Panc1 (cell line): ENCODE data around the gene LRRC46. TPM values are rescaled to one million over a fixed set of nuclear protein-coding genes. Genes with fewer than 3 reads are reported as not detected.
A peak's percentile ranks its signal among the peaks of the same experiment; 100 is the strongest.

Experiments used
- ATAC-seq: fragments of 200-7000 bp; cut with Tn5 transposase; 2 replicates; pipeline ENCODE4 v1.9.1; 2020; ENCODE audit warnings: mild to moderate bottlenecking, moderate library complexity
- BruUV-seq: library from RNA; stranded (reverse); fragments of 400-500 nt; replicated peaks from 2 replicates; lab custom pipeline; 2021; lab: Mats Ljungman, UMichigan
- CTCF ChIA-PET: fragments of 300-600 bp; sonication (Branson Sonifier 250); formaldehyde crosslinking; loops from one replicate; lab custom pipeline; 2022; ENCODE audit warnings: antibody characterized with exemption; lab: Charles Lee
- POLR2A ChIA-PET: fragments of 300-600 bp; sonication (Branson Sonifier 250); formaldehyde crosslinking; loops from one replicate; lab custom pipeline; 2022; ENCODE audit warnings: antibody characterized with exemption; lab: Charles Lee
- DNase-seq: peaks from one replicate; pipeline ENCODE4 v3.0.0-alpha.2; 2010; ENCODE audit warnings: low read depth, low spot score
- H3K27ac ChIP-seq: 2 replicates; pipeline ENCODE4 v1.5.1; 2011; ENCODE audit warnings: mild to moderate bottlenecking, low read length, inconsistent platforms
- H3K27me3 ChIP-seq: fragments of 200-500 bp; sonication (Bioruptor generic); 2 replicates; pipeline ENCODE4 v1.6.0; 2014; ENCODE audit warnings: low read length, inconsistent platforms; ENCODE audit not compliant: control insufficient read depth, insufficient read depth
- H3K36me3 ChIP-seq: fragments of 200-500 bp; sonication (Bioruptor generic); 2 replicates; pipeline ENCODE4 v1.5.1; 2014; ENCODE audit warnings: inconsistent platforms, mild to moderate bottlenecking, low read length, moderate library complexity; ENCODE audit not compliant: control insufficient read depth, insufficient read depth
- H3K4me1 ChIP-seq: 2 replicates; pipeline ENCODE4 v1.5.1; 2011; ENCODE audit warnings: inconsistent platforms, mild to moderate bottlenecking, low read length, moderate library complexity; ENCODE audit not compliant: control insufficient read depth, insufficient read depth
- H3K4me3 ChIP-seq, 2 experiments: 2 replicates each; pipeline ENCODE4 v1.5.1; 2011 to 2012; ENCODE audit warnings: low read depth in 2 of 2, low read length in 2 of 2, mild to moderate bottlenecking in 2 of 2, inconsistent platforms in 1 of 2, moderate library complexity in 1 of 2
- H3K9me3 ChIP-seq: fragments of 200-500 bp; sonication (Bioruptor generic); 2 replicates; pipeline ENCODE4 v1.5.1; 2014; ENCODE audit warnings: low read depth, mild to moderate bottlenecking, inconsistent platforms, low read length, moderate library complexity; ENCODE audit not compliant: control insufficient read depth, insufficient read depth
- POLR2AphosphoS5 ChIP-seq: IDR thresholded peaks from 2 replicates; pipeline ENCODE4 v1.6.1; 2012; ENCODE audit warnings: mild to moderate bottlenecking, low read depth, low read length, moderate library complexity
- SIN3A ChIP-seq: IDR thresholded peaks from 2 replicates; pipeline ENCODE4 v1.6.1; 2012; ENCODE audit warnings: low read depth, mild to moderate bottlenecking, low read length, moderate library complexity, borderline replicate concordance; ENCODE audit not compliant: insufficient read depth
- TCF7L2 ChIP-seq: IDR thresholded peaks from 2 replicates; pipeline ENCODE4 v1.6.1; 2011; ENCODE audit warnings: mild to moderate bottlenecking, low read depth, low read length, inconsistent platforms
- in situ Hi-C: cut with HindIII; loops from 2 replicates; pipeline ENCODE4 v1.10.0; 2016; ENCODE audit warnings: low sequenced_read_pairs, low pct_unique_long_range_greater_than_20kb
- intact Hi-C: fragments of 100-400 bp; cut with micrococcal nuclease; formaldehyde crosslinking; loops from one replicate; pipeline ENCODE4 v1.10.0; 2022; ENCODE audit not compliant: unreplicated experiment
- total RNA-seq: library from RNA; stranded (reverse); gene quantifications from one replicate; pipeline ENCODE4 v1.2.1, GENCODE V29; 2021; ENCODE audit not compliant: unreplicated experiment
- TF ChIP-seq, protein P1 (sequence below): fragments of 450-650 bp; IDR thresholded peaks from 2 replicates; pipeline ENCODE4 v1.5.1; 2017; ENCODE audit warnings: mild to moderate bottlenecking
- TF ChIP-seq, protein P2 (sequence below), 2 experiments: IDR thresholded peaks; 2 replicates each; pipeline ENCODE4 v1.6.1; 2011 to 2012; ENCODE audit warnings: low read depth in 2 of 2, control low read depth in 1 of 2, low read length in 1 of 2, mild to moderate bottlenecking in 1 of 2, moderate library complexity in 1 of 2; ENCODE audit not compliant: insufficient read depth in 1 of 2

LRRC46 gene
- total RNA-seq, 1 experiment from 2014 or later, result 1.9 TPM

DNA sequence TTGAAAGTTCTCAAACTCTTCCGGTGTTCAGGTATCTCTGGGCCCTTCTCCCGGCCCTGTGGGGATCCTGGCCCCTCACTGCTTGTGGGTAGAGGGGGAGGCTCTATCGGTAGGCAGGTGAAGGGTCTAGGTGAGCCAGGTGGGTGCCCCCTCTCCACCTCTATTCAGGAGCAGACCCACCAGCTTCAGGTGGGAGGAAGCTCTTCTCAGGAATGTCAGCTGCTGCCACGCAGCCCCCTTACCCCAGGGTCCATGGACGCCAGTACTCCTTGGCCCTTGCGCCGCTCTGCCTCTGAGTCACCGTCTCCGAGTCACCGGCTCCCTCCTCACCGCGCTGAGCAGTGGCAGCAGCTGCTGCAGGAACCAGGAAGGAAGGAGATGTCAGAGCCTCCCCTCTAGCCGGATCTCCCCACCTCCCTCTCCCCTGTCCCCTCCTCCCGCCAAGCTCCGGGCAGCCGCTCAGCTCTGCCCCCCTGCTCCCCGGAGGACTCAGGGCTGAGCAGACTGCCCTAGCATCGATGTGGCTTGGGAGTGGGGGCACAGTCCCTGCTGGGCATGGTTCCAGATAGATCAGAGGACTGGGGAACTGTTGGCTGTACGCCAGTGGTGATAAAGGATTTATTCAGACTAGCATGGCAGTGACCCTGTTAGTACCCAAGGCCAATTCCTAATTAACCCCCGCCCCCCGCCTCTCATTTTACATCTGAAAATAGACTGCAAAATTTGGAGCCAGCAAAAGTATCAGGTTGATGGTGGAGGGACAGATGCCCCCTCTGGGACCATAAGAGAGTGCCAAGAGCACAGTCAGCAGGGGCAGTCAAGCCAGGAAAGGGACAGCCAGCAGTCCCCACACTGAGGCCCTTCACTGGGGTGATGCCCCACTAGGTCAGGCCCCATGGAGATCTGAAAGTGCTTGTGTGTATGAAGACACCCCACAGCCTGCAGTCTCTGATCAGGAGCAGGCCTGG is 9.8 kb upstream of the LRRC46 start, which contains the start of gene OSBPL7:
OSBPL7 (minus strand) TSS at position 371 of the 968 bp plus-strand sequence. CDS start 1,516 bp downstream, outside the sequence.
- DNase-seq, result no peak
- peaks cover 4% of the 10 kb centered on the region; the same call in 1 of the 2 replicates for H3K36me3 ChIP-seq
- ChIA-PET CTCF (interaction anchor here (0.6 to 0.7 kb wide), 2 partner anchors 9 to 166 kb away, joined by 3 read pairs; no protein-coding TSS in a partner anchor), POLR2A (no interaction called here)
- in situ Hi-C loops, result no loop called here
- H3K27ac ChIP-seq, result peak within 1 kb of the TSS; percentile 57
- no peaks in the 10 kb centered on the region for H3K9me3 ChIP-seq
- peak within 1 kb of the TSS; percentile 54 to 66 for H3K4me3 ChIP-seq
- BruUV-seq, result no TSS peak
- intact Hi-C loops, result no loop called here
- TF ChIP-seq TCF7L2, result no peak
- no peak for TF ChIP-seq POLR2AphosphoS5
- no peak for TF ChIP-seq SIN3A
- TF ChIP-seq, protein P1, sequence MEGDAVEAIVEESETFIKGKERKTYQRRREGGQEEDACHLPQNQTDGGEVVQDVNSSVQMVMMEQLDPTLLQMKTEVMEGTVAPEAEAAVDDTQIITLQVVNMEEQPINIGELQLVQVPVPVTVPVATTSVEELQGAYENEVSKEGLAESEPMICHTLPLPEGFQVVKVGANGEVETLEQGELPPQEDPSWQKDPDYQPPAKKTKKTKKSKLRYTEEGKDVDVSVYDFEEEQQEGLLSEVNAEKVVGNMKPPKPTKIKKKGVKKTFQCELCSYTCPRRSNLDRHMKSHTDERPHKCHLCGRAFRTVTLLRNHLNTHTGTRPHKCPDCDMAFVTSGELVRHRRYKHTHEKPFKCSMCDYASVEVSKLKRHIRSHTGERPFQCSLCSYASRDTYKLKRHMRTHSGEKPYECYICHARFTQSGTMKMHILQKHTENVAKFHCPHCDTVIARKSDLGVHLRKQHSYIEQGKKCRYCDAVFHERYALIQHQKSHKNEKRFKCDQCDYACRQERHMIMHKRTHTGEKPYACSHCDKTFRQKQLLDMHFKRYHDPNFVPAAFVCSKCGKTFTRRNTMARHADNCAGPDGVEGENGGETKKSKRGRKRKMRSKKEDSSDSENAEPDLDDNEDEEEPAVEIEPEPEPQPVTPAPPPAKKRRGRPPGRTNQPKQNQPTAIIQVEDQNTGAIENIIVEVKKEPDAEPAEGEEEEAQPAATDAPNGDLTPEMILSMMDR, result no peak
- TF ChIP-seq, protein P2, sequence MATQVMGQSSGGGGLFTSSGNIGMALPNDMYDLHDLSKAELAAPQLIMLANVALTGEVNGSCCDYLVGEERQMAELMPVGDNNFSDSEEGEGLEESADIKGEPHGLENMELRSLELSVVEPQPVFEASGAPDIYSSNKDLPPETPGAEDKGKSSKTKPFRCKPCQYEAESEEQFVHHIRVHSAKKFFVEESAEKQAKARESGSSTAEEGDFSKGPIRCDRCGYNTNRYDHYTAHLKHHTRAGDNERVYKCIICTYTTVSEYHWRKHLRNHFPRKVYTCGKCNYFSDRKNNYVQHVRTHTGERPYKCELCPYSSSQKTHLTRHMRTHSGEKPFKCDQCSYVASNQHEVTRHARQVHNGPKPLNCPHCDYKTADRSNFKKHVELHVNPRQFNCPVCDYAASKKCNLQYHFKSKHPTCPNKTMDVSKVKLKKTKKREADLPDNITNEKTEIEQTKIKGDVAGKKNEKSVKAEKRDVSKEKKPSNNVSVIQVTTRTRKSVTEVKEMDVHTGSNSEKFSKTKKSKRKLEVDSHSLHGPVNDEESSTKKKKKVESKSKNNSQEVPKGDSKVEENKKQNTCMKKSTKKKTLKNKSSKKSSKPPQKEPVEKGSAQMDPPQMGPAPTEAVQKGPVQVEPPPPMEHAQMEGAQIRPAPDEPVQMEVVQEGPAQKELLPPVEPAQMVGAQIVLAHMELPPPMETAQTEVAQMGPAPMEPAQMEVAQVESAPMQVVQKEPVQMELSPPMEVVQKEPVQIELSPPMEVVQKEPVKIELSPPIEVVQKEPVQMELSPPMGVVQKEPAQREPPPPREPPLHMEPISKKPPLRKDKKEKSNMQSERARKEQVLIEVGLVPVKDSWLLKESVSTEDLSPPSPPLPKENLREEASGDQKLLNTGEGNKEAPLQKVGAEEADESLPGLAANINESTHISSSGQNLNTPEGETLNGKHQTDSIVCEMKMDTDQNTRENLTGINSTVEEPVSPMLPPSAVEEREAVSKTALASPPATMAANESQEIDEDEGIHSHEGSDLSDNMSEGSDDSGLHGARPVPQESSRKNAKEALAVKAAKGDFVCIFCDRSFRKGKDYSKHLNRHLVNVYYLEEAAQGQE (IDR thresholded peaks at IDR 0.05; ENCODE audit: insufficient read depth in 1 of 2, low read depth in 2 of 2, low read length in 1 of 2), result no peak
- ATAC-seq, result peak; percentile 85
- H3K4me1 ChIP-seq, result peaks cover 17% of the 10 kb centered on the region
- H3K27me3 ChIP-seq, result no peaks in the 10 kb centered on the region

DNA sequence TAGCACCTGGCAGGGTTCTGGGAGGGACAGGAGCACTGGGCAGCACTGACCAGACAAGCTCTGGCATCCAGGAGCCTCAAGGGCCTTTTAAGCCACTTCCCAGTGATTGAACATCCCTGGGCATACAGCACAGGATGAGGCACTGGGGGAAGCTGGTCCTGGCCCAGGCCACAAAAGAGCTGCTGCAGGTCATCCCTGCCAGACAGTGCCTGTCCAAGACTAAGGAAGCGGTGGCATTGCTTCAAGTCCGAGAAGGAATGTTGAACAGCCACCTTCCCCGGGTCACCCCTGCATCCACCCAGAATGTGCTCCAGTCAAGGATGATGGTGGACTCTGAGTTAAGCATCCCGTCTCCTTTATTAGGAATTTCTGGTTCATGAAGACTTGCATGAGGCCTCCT is 8.7 kb upstream of the LRRC46 start:
- CTCF ChIA-PET, result no interaction called here
- DNase-seq (no peak), ATAC-seq (no peak)
- Histone ChIP-seq H3K4me3 (no peak overlapping the region), H3K9me3 (no peaks in the 10 kb centered on the region), H3K36me3 (peaks cover 10% of the 10 kb centered on the region; the same call in 1 of the 2 replicates), H3K27ac (no peak overlapping the region), H3K27me3 (no peaks in the 10 kb centered on the region), H3K4me1 (peaks cover 17% of the 10 kb centered on the region)
- no peak for TF ChIP-seq POLR2AphosphoS5
- in situ Hi-C loops, result no loop called here
- no TSS peak for BruUV-seq
- POLR2A ChIA-PET, result interaction anchor here (0.6 kb wide), 1 partner anchor 60 kb away, joined by 3 read pairs; no protein-coding TSS in a partner anchor
- intact Hi-C loops, result no loop called here
